IPS DF 4.7 (cell line): Measurements from ENCODE around the gene LVRN.

Source experiments
- DNase-seq: peaks from one replicate; pipeline ENCODE4 v3.0.0-alpha.2; 2013; ENCODE audit warnings: low spot score; ENCODE audit errors: extremely low read depth

LVRN gene

DNA sequence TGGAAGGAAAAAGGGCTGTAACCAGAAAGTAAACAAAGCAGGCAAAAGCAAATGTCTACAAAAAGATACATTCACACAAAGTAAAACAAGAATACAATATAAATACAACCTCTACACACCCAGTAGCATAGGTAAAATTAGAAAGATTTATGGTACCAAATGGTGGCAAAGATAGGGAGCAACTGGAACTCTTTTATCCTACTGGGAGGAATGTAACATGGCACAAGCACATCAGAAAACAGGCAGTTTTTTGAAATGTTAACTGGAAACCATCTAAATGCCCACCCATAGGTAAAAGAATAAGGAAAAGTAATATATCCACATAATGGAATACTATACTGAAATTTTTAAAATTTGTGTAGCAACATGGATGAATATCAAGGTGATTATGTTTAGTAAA is 61.3 kb downstream of the LVRN start:
- DNase-seq, result no peak

GRCh38 chr5:116025866-116026265 is 63.6 kb downstream of the LVRN start:
- DNase-seq, result no peak

DNA sequence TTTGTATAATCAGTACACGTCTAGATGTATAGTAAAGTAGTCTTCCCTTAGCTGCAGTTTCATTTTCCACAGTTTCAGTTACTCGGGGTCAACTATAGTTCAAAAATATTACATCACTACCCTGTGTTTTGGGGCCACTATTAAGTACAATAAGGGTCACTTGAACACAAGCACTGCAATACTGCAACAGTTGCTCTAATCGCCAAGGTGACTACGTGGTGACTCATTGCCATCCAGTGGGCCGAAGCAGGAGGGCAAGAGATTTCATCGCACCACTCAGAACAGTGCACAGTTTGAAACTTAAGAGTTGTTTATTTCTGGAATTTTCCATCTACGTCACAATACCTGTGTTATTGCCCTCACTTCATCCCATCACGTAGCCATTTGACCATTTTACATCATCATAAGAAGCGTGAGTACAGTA is 69.8 kb downstream of the LVRN start, which contains the start of gene ARL14EPL:
ARL14EPL (plus strand) TSS at position 379 of the 424 bp plus-strand sequence. CDS start 18,994 bp downstream, outside the sequence.
- DNase-seq, result no peak

- no peak for DNase-seq
These were observed 70.7 kb downstream of the LVRN start for GRCh38 chr5:116032991-116033390.

DNA sequence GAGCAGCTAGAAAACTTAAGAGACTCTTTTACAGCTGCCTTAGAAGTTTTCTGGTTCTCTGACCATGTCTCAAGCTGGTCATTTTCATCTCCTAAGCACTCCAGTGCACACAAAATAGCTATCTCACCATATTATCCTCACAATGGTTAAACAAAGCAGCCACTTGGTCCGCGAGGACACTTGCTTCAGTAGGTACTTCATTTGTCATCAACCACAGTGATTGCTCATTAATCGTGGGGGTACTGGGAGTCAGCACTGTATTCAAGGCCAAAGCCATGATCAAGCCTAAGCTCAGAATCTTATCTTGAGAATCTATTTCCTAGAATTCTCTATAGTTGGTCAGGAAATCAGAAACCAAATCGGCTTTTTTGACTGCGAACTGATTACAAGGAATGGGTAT is 72.8 kb downstream of the LVRN start:
- DNase-seq, result no peak

GRCh38 chr5:116037236-116037822 is 75.1 kb downstream of the LVRN start:
- DNase-seq, result no peak

- no peak for DNase-seq
These were observed 76.5 kb downstream of the LVRN start for GRCh38 chr5:116038817-116039216.

DNA sequence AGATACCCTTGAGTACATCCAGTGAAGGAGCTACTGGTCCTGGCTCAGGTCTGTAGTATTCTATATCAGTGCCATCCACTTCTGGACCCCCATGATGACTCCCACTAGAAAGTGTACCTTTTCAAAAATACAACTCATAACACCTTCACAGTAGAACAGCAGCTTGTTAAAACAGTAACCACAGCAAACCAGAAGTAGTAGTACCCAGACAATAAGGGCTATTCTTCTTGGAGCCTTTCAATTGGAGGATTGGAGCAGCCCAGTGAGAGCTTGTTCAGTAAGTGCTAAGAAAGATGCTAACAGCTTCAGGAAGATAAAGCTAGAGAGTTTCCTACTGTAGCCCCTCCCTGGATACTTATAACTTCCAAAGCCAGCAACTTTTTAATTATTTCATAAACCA is 80.1 kb downstream of the LVRN start:
- no peak for DNase-seq

- DNase-seq, result no peak
These were observed 81.8 kb downstream of the LVRN start for GRCh38 chr5:116044073-116044472.

GRCh38 chr5:116045821-116046220 is 83.5 kb downstream of the LVRN start:
- DNase-seq, result no peak

DNA sequence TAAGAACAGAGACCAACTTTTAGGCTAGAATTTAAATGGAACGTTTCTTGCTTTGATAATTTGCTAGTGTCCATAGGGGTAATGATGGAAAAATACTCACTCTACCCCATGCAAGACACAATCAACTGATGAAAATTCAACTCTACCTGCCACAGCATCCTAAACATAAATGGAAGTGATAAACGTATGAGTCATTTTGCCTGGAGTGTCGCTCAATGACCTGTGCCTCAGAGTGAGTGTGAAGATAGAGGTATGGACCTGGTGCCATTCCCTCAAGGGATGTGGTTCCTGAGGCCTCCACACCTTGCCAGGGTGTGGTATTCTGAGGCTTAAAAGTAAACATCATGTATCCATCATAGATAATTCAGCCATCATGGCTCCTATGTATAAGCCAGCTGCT is 84.0 kb downstream of the LVRN start:
- DNase-seq, result no peak

GRCh38 chr5:116046823-116047222 is 84.5 kb downstream of the LVRN start:
- no peak for DNase-seq

GRCh38 chr5:116058346-116058936 is 96.2 kb downstream of the LVRN start:
- DNase-seq, result no peak

DNA sequence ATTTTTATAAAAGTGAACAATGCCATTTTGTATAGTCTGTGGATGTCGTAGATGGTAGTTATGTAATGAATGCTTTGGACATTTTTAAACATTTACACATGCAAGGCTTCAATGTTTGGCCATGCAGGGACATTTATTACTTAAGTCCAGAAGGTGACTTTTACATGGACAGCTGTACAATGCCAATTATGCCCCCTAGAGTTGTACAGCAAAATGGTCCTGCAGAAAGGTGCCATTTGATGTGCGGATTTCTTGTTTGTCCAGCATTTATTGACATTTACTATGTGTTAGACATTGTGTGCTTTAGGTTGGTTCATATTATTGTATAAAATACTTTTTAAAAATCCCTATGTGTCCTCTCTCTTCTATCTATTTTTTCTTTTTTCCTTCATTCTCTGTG is 100.1 kb downstream of the LVRN start:
- DNase-seq, result no peak

- no peak for DNase-seq
These were observed 101.7 kb downstream of the LVRN start for GRCh38 chr5:116063950-116064349.

DNA sequence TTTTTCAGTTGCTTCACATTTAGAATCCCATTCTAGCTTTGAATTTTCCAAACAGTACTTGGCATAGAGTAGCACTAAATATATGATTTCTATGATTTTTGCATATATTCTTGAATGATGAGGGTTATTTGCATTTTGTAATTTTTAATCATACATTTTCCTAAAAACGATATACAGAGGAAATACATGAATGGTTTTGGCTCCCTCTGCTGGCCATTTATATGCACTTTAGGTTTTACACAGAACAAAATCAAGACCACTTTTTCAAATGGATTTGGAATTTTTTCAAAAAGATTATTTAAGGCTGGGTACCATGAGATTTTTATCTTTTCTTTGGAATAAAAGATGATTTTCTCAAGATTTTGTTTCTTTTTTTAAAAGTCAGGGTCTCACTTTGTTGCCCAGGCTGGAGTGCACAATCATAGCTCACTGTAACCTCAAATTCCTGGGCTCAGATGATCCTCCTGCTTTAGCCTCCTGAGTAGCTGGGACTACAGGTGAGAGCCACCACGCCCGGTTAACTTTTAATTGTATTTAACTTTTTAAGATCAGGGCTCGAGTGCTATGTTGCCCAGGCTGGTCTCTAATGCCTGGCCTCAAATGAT is 105.9 kb downstream of the LVRN start:
- no peak for DNase-seq

GRCh38 chr5:116071211-116071610 is 108.9 kb downstream of the LVRN start:
- no peak for DNase-seq

GRCh38 chr5:116075191-116075831 is 113.0 kb downstream of the LVRN start:
- DNase-seq, result no peak

DNA sequence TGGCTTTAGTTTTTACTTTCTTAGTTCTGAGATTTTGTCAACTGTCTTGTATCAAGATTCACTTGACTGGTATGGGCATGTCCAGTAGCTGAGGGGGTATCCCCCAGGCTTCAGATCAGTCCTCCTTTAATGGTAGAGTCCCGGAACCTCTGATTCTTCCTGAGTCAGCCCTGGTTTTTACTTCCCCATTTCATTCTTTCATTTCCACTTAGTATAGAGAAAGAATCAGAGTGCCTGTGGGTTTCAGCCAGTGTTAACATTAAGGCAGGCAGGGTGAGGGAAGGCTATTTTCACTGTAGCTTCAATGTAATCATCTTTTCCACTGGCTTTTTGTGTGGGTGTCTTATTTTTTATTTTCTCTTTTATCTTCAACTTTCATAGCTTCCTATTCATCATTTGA is 114.2 kb downstream of the LVRN start:
- no peak for DNase-seq
